Ectodermal cell (in vitro differentiated cells): ENCODE data around the gene RBM47.
"Not testable (repeated sequence)": the region's sequence is repeated elsewhere in the genome, so short reads cannot be mapped to it uniquely, and the experiment has no call there.

Source experiments
- H3K27ac ChIP-seq: 2 replicates; pipeline ENCODE4 v1.7.0; 2013; ENCODE audit warnings: mild to moderate bottlenecking, low read depth, low read length; ENCODE audit not compliant: insufficient read depth, poor library complexity, severe bottlenecking
- H3K27me3 ChIP-seq: 2 replicates; pipeline ENCODE4 v1.7.0; 2013; ENCODE audit warnings: mild to moderate bottlenecking, low read length; ENCODE audit not compliant: insufficient read depth, control insufficient read depth, poor library complexity, severe bottlenecking
- H3K36me3 ChIP-seq: one replicate; pipeline ENCODE4 v1.7.0; 2013; ENCODE audit warnings: low read length; ENCODE audit not compliant: control insufficient read depth, insufficient read depth
- H3K4me1 ChIP-seq: one replicate; pipeline ENCODE4 v1.7.0; 2013; ENCODE audit warnings: low read length; ENCODE audit not compliant: control insufficient read depth, insufficient read depth
- H3K4me3 ChIP-seq: 2 replicates; pipeline ENCODE4 v1.7.0; 2013; ENCODE audit warnings: low read depth, low read length, control low read depth; ENCODE audit not compliant: insufficient read depth
- H3K9me3 ChIP-seq: 2 replicates; pipeline ENCODE4 v1.7.0; 2013; ENCODE audit warnings: mild to moderate bottlenecking, low read length, moderate library complexity; ENCODE audit not compliant: control insufficient read depth
- WGBS, 2 experiments: methylation state at CpG; one replicate each; pipeline ENCODE4 v1.1.7; 2013; ENCODE audit warnings: missing lambda C conversion rate in 2 of 2; 5-methylcytosine and 5-hydroxymethylcytosine counted together

RBM47 gene

GRCh38 chr4:40458683-40459082 lies 171.0 kb downstream of the RBM47 start:
- Histone ChIP-seq H3K27ac (no peak overlapping the region), H3K27me3 (no peaks in the 10 kb centered on the region), H3K9me3 (no peaks in the 10 kb centered on the region), H3K36me3 (no peaks in the 10 kb centered on the region), H3K4me1 (no peaks in the 10 kb centered on the region), H3K4me3 (no peak overlapping the region)
- WGBS, 2 experiments: 96 to 100% methylated on average over 2 to 4 of the region's 4 CpGs

- WGBS, 2 experiments: no CpG with 5 or more reads among the region's 1 CpG
These were observed 171.6 kb downstream of the RBM47 start for GRCh38 chr4:40458109-40458508.

GRCh38 chr4:40455340-40455902 lies 174.2 kb downstream of the RBM47 start:
- Histone ChIP-seq H3K36me3 (no peaks in the 10 kb centered on the region), H3K27ac (no peak overlapping the region), H3K4me3 (no peak overlapping the region), H3K4me1 (no peaks in the 10 kb centered on the region), H3K27me3 (no peaks in the 10 kb centered on the region), H3K9me3 (no peaks in the 10 kb centered on the region)
- 92 to 94% methylated on average over 5 of the region's 5 CpGs for whole genome bisulfite sequencing, 2 experiments

More at GRCh38 chr4:40458109-40458508, 171.6 kb downstream of the RBM47 start:
- Histone ChIP-seq H3K36me3 (no peaks in the 10 kb centered on the region), H3K4me3 (no peak overlapping the region), H3K9me3 (no peaks in the 10 kb centered on the region), H3K4me1 (no peaks in the 10 kb centered on the region), H3K27me3 (no peaks in the 10 kb centered on the region), H3K27ac (no peak overlapping the region)

- Histone ChIP-seq H3K9me3 (no peaks in the 10 kb centered on the region), H3K4me3 (no peak overlapping the region), H3K27ac (no peak overlapping the region), H3K4me1 (no peaks in the 10 kb centered on the region), H3K27me3 (no peaks in the 10 kb centered on the region), H3K36me3 (no peaks in the 10 kb centered on the region)
- WGBS, 2 experiments: 92 to 95% methylated on average over 2 of the region's 2 CpGs
These were observed 174.8 kb downstream of the RBM47 start for GRCh38 chr4:40454816-40455215.

- 95 to 97% methylated on average over 6 of the region's 6 CpGs for WGBS, 2 experiments
These were observed 175.8 kb downstream of the RBM47 start for GRCh38 chr4:40453912-40454311.

GRCh38 chr4:40448875-40449274 lies 180.8 kb downstream of the RBM47 start:
- 89% methylated on average over 4 of the region's 4 CpGs for WGBS, 2 experiments
- Histone ChIP-seq H3K36me3 (no peaks in the 10 kb centered on the region), H3K27me3 (no peaks in the 10 kb centered on the region), H3K4me3 (no peak overlapping the region), H3K9me3 (no peaks in the 10 kb centered on the region), H3K27ac (no peak overlapping the region), H3K4me1 (no peaks in the 10 kb centered on the region)

More at GRCh38 chr4:40453912-40454311, 175.8 kb downstream of the RBM47 start:
- Histone ChIP-seq H3K27me3 (no peaks in the 10 kb centered on the region), H3K9me3 (no peaks in the 10 kb centered on the region), H3K4me1 (no peaks in the 10 kb centered on the region), H3K36me3 (no peaks in the 10 kb centered on the region), H3K27ac (no peak overlapping the region), H3K4me3 (no peak overlapping the region)

GRCh38 chr4:40446839-40447238 lies 182.8 kb downstream of the RBM47 start:
- no peaks in the 10 kb centered on the region for H3K27me3 ChIP-seq

GRCh38 chr4:40446261-40446750 lies 183.4 kb downstream of the RBM47 start:
- not testable (repeated sequence) for H3K9me3 ChIP-seq, H3K36me3 ChIP-seq, H3K27ac ChIP-seq, H3K4me3 ChIP-seq, H3K4me1 ChIP-seq, H3K27me3 ChIP-seq
- WGBS, 2 experiments: 93 to 96% methylated on average over 2 of the region's 2 CpGs

More at GRCh38 chr4:40446839-40447238, 182.8 kb downstream of the RBM47 start:
- H3K4me3 ChIP-seq: no peak overlapping the region
- no peaks in the 10 kb centered on the region for H3K9me3 ChIP-seq
- no peaks in the 10 kb centered on the region for H3K4me1 ChIP-seq
- H3K27ac ChIP-seq: no peak overlapping the region
- no peaks in the 10 kb centered on the region for H3K36me3 ChIP-seq

GRCh38 chr4:40445671-40446070 lies 184.0 kb downstream of the RBM47 start:
- H3K27me3 ChIP-seq: no peaks in the 10 kb centered on the region
- no peaks in the 10 kb centered on the region for H3K4me1 ChIP-seq
- WGBS, 2 experiments: 88 to 100% methylated on average over 1 to 2 of the region's 2 CpGs
- no peaks in the 10 kb centered on the region for H3K36me3 ChIP-seq
- H3K4me3 ChIP-seq: no peak overlapping the region
- no peaks in the 10 kb centered on the region for H3K9me3 ChIP-seq
- no peak overlapping the region for H3K27ac ChIP-seq

- Histone ChIP-seq H3K27me3 (no peaks in the 10 kb centered on the region), H3K4me1 (no peaks in the 10 kb centered on the region), H3K4me3 (no peak overlapping the region), H3K9me3 (no peaks in the 10 kb centered on the region), H3K27ac (no peak overlapping the region), H3K36me3 (no peaks in the 10 kb centered on the region)
- 91 to 95% methylated on average over 1 of the region's 1 CpG for WGBS, 2 experiments
These were observed 188.2 kb downstream of the RBM47 start for GRCh38 chr4:40441430-40441829.

- Histone ChIP-seq H3K4me1 (no peaks in the 10 kb centered on the region), H3K36me3 (no peaks in the 10 kb centered on the region), H3K27me3 (no peaks in the 10 kb centered on the region), H3K9me3 (no peaks in the 10 kb centered on the region), H3K27ac (no peak overlapping the region), H3K4me3 (no peak overlapping the region)
- 91 to 93% methylated on average over 1 of the region's 1 CpG for WGBS, 2 experiments
These were observed 190.1 kb downstream of the RBM47 start for GRCh38 chr4:40439519-40439918.
